GM12872 (cell line): ENCODE data around the gene FAM184A.

Experiments used
- CTCF ChIP-seq: IDR thresholded peaks from 3 replicates; pipeline ENCODE4 v1.5.1; 2011; ENCODE audit warnings: low read depth, mild to moderate bottlenecking, low read length, moderate library complexity; ENCODE audit not compliant: insufficient read depth

The FAM184A gene

GRCh38 chr6:119073307-119074051, 5.0 kb downstream of the FAM184A start:
- no peak for TF ChIP-seq CTCF

GRCh38 chr6:119071576-119071975, 6.9 kb downstream of the FAM184A start:
- TF ChIP-seq CTCF = no peak

- no peak for TF ChIP-seq CTCF
Measured at GRCh38 chr6:119067091-119067490, 11.4 kb downstream of the FAM184A start.

GRCh38 chr6:119066517-119066916, 11.9 kb downstream of the FAM184A start:
- no peak for TF ChIP-seq CTCF

GRCh38 chr6:119065955-119066354, 12.5 kb downstream of the FAM184A start:
- no peak for TF ChIP-seq CTCF

- TF ChIP-seq CTCF = no peak
Measured at GRCh38 chr6:119065382-119065781, 13.1 kb downstream of the FAM184A start.

GRCh38 chr6:119063491-119063890, 15.0 kb downstream of the FAM184A start:
- no peak for TF ChIP-seq CTCF
